Trophoblast cell (in vitro differentiated cells and primary cell): ENCODE data around the gene OR5K1.

Experiments
- DNase-seq, 2 donors: peaks; one replicate each; pipeline ENCODE4 v3.0.0-alpha.2; 2016
- H2AFZ ChIP-seq: 2 replicates; pipeline ENCODE4 v1.6.1; 2013; ENCODE audit warnings: low read length, moderate library complexity, mild to moderate bottlenecking; ENCODE audit not compliant: insufficient read depth, poor library complexity
- H2AK5ac ChIP-seq: 2 replicates; pipeline ENCODE4 v1.6.1; 2013; ENCODE audit warnings: mild to moderate bottlenecking, low read length
- H2BK120ac ChIP-seq: 2 replicates; pipeline ENCODE4 v1.6.1; 2013; ENCODE audit warnings: low read length, mild to moderate bottlenecking, moderate library complexity; ENCODE audit not compliant: insufficient read depth, poor library complexity
- H2BK12ac ChIP-seq: 2 replicates; pipeline ENCODE4 v1.6.1; 2013; ENCODE audit warnings: mild to moderate bottlenecking, low read length, moderate library complexity
- H2BK5ac ChIP-seq: 2 replicates; pipeline ENCODE4 v1.6.1; 2013; ENCODE audit warnings: low read length, low read depth, moderate library complexity, mild to moderate bottlenecking; ENCODE audit not compliant: poor library complexity
- H3K14ac ChIP-seq: 2 replicates; pipeline ENCODE4 v1.6.1; 2013; ENCODE audit warnings: mild to moderate bottlenecking, low read length
- H3K18ac ChIP-seq: 2 replicates; pipeline ENCODE4 v1.6.1; 2013; ENCODE audit warnings: mild to moderate bottlenecking, low read length
- H3K23ac ChIP-seq: 2 replicates; pipeline ENCODE4 v1.6.1; 2013; ENCODE audit warnings: low read length
- H3K27ac ChIP-seq: 2 replicates; pipeline ENCODE4 v1.5.1; 2013; ENCODE audit warnings: low read depth, mild to moderate bottlenecking, inconsistent platforms, low read length, moderate library complexity
- H3K27me3 ChIP-seq: 2 replicates; pipeline ENCODE4 v1.6.1; 2013; ENCODE audit warnings: inconsistent platforms, mild to moderate bottlenecking, low read length, moderate library complexity; ENCODE audit not compliant: insufficient read depth
- H3K36me3 ChIP-seq, 2 experiments: 1 replicate in 1 of 2; 2 replicates in 1 of 2; pipeline ENCODE4 v1.6.1; 2013; ENCODE audit warnings: low read length in 2 of 2, mild to moderate bottlenecking in 2 of 2, moderate library complexity in 1 of 2; ENCODE audit not compliant: insufficient read depth in 2 of 2, control insufficient read depth in 1 of 2
- H3K4ac ChIP-seq: 2 replicates; pipeline ENCODE4 v1.6.1; 2013; ENCODE audit warnings: low read depth, mild to moderate bottlenecking, low read length, moderate library complexity
- H3K4me1 ChIP-seq, 2 experiments: 1 replicate in 1 of 2; 2 replicates in 1 of 2; pipeline ENCODE4 v1.6.1; 2013; ENCODE audit warnings: low read length in 2 of 2, mild to moderate bottlenecking in 2 of 2, moderate library complexity in 1 of 2; ENCODE audit not compliant: insufficient read depth in 2 of 2, control insufficient read depth in 1 of 2
- H3K4me2 ChIP-seq: 2 replicates; pipeline ENCODE4 v1.6.1; 2013; ENCODE audit warnings: inconsistent platforms, mild to moderate bottlenecking, low read length, moderate library complexity
- H3K4me3 ChIP-seq: 2 replicates; pipeline ENCODE4 v1.5.1; 2013; ENCODE audit warnings: mild to moderate bottlenecking, low read depth, low read length, inconsistent platforms
- H3K79me1 ChIP-seq: one replicate; pipeline ENCODE4 v1.6.1; 2013; ENCODE audit warnings: low read length
- H3K79me2 ChIP-seq: 2 replicates; pipeline ENCODE4 v1.6.1; 2013; ENCODE audit warnings: low read length, mild to moderate bottlenecking; ENCODE audit not compliant: control insufficient read depth, insufficient read depth, poor library complexity
- H3K9ac ChIP-seq: 2 replicates; pipeline ENCODE4 v1.6.1; 2013; ENCODE audit warnings: mild to moderate bottlenecking, low read length
- H3K9me3 ChIP-seq: 2 replicates; pipeline ENCODE4 v1.6.1; 2013; ENCODE audit warnings: low read depth, mild to moderate bottlenecking, control low read depth, inconsistent platforms, low read length; ENCODE audit not compliant: insufficient read depth
- H4K12ac ChIP-seq: 2 replicates; pipeline ENCODE4 v1.6.1; 2013; ENCODE audit warnings: low read depth, mild to moderate bottlenecking, low read length, moderate library complexity
- H4K8ac ChIP-seq: 2 replicates; pipeline ENCODE4 v1.6.1; 2013; ENCODE audit warnings: low read depth, mild to moderate bottlenecking, low read length, moderate library complexity
- H4K91ac ChIP-seq: one replicate; pipeline ENCODE4 v1.6.1; 2013; ENCODE audit warnings: low read depth, mild to moderate bottlenecking, low read length, moderate library complexity
- WGBS: extraction: QIAGEN DNeasy Blood & Tissue Kit; methylation state at CpG from one replicate; pipeline ENCODE4 v1.1.7; 2013; ENCODE audit warnings: missing lambda C conversion rate; ENCODE audit not compliant: insufficient read length, insufficient coverage; ENCODE audit errors: extremely low coverage; 5-methylcytosine and 5-hydroxymethylcytosine counted together

The OR5K1 gene

DNA sequence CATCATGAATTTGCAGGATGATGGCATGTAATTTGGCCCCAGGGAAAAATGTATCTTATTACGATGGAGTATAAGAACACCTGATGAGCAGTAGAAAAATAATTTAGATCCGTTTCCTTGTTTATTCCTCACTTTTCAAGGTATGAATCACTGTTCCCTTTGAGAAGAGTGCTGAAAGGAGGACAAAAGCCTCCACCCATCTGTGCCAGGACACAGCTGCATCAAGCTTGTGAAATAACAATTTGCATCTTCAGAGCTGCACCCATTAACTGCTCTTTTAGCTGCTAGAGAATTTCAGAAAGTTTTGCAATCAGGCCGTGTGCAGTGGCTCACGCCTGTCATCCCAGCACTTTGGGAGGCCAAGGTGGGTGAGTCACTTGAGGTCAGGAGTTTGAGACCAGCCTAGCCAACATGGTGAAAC, 50.1 kb downstream of the OR5K1 start:
- WGBS = no CpG with 5 or more reads among the region's 4 CpGs
- no peak overlapping the region for H4K12ac ChIP-seq

DNA sequence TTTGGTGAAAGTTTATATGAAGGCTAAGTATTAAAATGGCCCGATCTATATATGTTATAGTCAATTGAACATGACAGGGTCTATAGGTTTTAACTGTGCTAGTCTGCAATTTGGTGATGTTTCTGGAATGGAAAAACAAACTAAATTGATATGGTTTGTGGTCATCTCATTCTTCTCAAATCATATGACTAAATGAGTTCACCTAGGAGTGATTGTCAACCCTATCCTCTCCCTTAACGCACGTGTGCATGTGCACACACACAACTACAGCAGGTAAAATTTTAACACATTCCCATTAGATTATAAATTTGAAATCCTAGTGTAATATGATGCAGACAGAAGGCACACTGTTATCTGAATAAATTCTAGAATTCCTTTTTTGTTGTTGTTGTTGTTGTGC, 50.7 kb downstream of the OR5K1 start:
- Histone ChIP-seq H2AK5ac (no peak overlapping the region), H3K14ac (no peak overlapping the region), H3K27me3 (no peaks in the 10 kb centered on the region), H3K23ac (no peak overlapping the region), H3K9me3 (no peaks in the 10 kb centered on the region), H3K4me3 (no peak overlapping the region), H3K27ac (no peak overlapping the region), H4K12ac (no peak overlapping the region), H3K36me3 (peaks cover 2 to 5% of the 10 kb centered on the region in 2 experiments), H2BK5ac (no peak overlapping the region), H3K9ac (no peak overlapping the region), H2BK12ac (no peak overlapping the region), H3K4me1 (no peaks in the 10 kb centered on the region), H3K79me1 (no peaks in the 10 kb centered on the region), H2AFZ (no peak overlapping the region), H3K18ac (no peak overlapping the region), H2BK120ac (no peak overlapping the region), H3K4ac (no peak overlapping the region), H3K79me2 (no peaks in the 10 kb centered on the region), H4K8ac (no peak overlapping the region), H4K91ac (no peak overlapping the region), H3K4me2 (no peak overlapping the region)
- no CpG with 5 or more reads among the region's 3 CpGs for WGBS
- no peak for DNase-seq

More for the DNA sequence above, 50.1 kb downstream of the OR5K1 start:
- Histone ChIP-seq H2AFZ (no peak overlapping the region), H3K79me1 (no peaks in the 10 kb centered on the region), H3K4me2 (no peak overlapping the region), H3K23ac (no peak overlapping the region), H3K14ac (no peak overlapping the region), H3K27me3 (no peaks in the 10 kb centered on the region), H2BK5ac (no peak overlapping the region), H2BK12ac (no peak overlapping the region), H3K9me3 (no peaks in the 10 kb centered on the region), H3K4ac (no peak overlapping the region), H3K4me1 (no peaks in the 10 kb centered on the region), H4K8ac (no peak overlapping the region), H2AK5ac (no peak overlapping the region), H3K18ac (no peak overlapping the region), H3K36me3 (peaks cover 2 to 5% of the 10 kb centered on the region in 2 experiments), H3K9ac (no peak overlapping the region), H4K91ac (no peak overlapping the region), H2BK120ac (no peak overlapping the region), H3K79me2 (no peaks in the 10 kb centered on the region), H3K27ac (no peak overlapping the region), H3K4me3 (no peak overlapping the region)
- DNase-seq = peak; percentile 92 to 93

DNA sequence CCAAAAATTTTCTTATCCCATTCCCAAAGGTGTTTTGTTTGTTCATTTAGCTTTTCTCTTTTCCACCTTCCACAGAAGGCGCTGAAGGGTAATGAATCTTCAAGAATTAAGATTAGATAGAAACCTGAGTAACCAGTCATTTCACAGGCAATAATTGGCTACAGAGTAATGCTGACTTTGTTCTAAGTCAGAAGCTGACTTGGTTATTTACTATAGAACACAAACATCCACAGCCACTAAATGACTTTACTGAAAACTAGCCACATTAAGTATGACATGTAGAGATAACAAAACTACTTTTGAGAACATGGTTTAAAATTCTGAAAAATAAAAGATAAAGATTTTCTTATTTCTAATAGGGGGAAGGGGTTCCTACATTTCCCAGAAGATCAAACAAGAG, 51.9 kb downstream of the OR5K1 start:
- Histone ChIP-seq H3K9me3 (no peaks in the 10 kb centered on the region), H4K8ac (no peak overlapping the region), H3K14ac (no peak overlapping the region), H2BK12ac (no peak overlapping the region), H3K79me1 (no peaks in the 10 kb centered on the region), H3K4ac (no peak overlapping the region), H3K18ac (no peak overlapping the region), H3K4me1 (peaks cover 3% of the 10 kb centered on the region in 2 experiments), H3K27me3 (no peaks in the 10 kb centered on the region), H3K27ac (no peak overlapping the region), H4K12ac (no peak overlapping the region), H2AK5ac (no peak overlapping the region), H2BK5ac (no peak overlapping the region), H3K4me2 (no peak overlapping the region), H3K4me3 (no peak overlapping the region), H3K23ac (no peak overlapping the region), H2BK120ac (no peak overlapping the region), H2AFZ (no peak overlapping the region), H3K36me3 (peaks cover 5 to 8% of the 10 kb centered on the region in 2 experiments), H4K91ac (no peak overlapping the region), H3K79me2 (no peaks in the 10 kb centered on the region), H3K9ac (no peak overlapping the region)
- WGBS = no CpG with 5 or more reads among the region's 1 CpG
- peak in 1 of 2 donors; percentile 20 for DNase-seq

DNA sequence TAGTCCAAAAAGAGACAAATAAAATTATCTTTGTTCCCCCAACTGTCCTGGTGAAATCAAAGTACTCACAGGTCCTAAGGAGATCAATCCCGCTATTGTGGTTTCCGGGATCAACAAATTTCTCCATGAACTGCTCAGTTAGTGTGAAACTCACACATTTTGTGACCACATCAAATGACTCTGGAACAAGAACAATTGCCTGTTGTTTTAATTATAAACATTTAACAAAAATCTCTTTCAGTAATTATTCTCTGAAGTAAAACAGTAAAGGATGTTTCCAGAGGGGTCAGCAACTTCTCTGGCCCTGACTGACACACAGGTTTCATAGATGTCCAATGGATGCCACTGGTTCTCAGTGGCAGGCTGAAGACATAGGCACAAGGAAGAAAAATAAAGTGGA, 55.8 kb downstream of the OR5K1 start:
- H3K14ac ChIP-seq = no peak overlapping the region
- H2BK5ac ChIP-seq = no peak overlapping the region
- WGBS = no CpG with 5 or more reads among the region's 2 CpGs
- H4K12ac ChIP-seq = no peak overlapping the region
- H3K18ac ChIP-seq = no peak overlapping the region
- no peak overlapping the region for H3K23ac ChIP-seq
- H3K9me3 ChIP-seq = no peaks in the 10 kb centered on the region
- H3K9ac ChIP-seq = no peak overlapping the region
- H3K4me2 ChIP-seq = no peak overlapping the region
- H2AK5ac ChIP-seq = no peak overlapping the region
- no peak overlapping the region for H2BK12ac ChIP-seq
- no peak overlapping the region for H2BK120ac ChIP-seq
- H3K79me1 ChIP-seq = peaks cover 4% of the 10 kb centered on the region
- no peak overlapping the region for H4K91ac ChIP-seq
- no peak overlapping the region for H3K4ac ChIP-seq
- H4K8ac ChIP-seq = no peak overlapping the region
- DNase-seq = no peak
- peaks cover 3% of the 10 kb centered on the region in 2 experiments for H3K4me1 ChIP-seq
- H3K27ac ChIP-seq = no peak overlapping the region
- H3K4me3 ChIP-seq = no peak overlapping the region
- H3K27me3 ChIP-seq = no peaks in the 10 kb centered on the region
- peaks cover 5 to 8% of the 10 kb centered on the region in 2 experiments for H3K36me3 ChIP-seq
- H3K79me2 ChIP-seq = peaks cover 2% of the 10 kb centered on the region
- H2AFZ ChIP-seq = no peak overlapping the region
